ENCODE results near the gene NCOA5.

DNA sequence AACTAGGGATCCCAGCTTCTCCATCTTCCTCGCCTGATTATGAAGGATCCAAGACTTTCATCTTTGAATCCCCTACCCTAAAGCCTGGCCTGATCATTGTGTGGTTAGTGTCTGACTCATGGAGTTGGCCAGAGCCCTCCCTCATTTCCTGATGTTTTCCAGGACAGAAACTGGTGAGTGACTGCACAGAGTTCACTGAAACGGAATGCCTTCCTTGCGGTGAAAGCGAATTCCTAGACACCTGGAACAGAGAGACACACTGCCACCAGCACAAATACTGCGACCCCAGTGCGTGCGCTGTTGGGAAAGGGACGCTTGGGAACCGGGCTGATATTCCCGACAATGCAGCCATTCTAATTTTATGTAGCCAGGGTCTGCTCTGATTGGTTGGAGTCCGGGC, 32.3 kb upstream of the NCOA5 start:
- TF ChIP-seq, protein P1, sequence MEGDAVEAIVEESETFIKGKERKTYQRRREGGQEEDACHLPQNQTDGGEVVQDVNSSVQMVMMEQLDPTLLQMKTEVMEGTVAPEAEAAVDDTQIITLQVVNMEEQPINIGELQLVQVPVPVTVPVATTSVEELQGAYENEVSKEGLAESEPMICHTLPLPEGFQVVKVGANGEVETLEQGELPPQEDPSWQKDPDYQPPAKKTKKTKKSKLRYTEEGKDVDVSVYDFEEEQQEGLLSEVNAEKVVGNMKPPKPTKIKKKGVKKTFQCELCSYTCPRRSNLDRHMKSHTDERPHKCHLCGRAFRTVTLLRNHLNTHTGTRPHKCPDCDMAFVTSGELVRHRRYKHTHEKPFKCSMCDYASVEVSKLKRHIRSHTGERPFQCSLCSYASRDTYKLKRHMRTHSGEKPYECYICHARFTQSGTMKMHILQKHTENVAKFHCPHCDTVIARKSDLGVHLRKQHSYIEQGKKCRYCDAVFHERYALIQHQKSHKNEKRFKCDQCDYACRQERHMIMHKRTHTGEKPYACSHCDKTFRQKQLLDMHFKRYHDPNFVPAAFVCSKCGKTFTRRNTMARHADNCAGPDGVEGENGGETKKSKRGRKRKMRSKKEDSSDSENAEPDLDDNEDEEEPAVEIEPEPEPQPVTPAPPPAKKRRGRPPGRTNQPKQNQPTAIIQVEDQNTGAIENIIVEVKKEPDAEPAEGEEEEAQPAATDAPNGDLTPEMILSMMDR (IDR thresholded peaks at IDR 0.05), result no peak
- TF ChIP-seq, protein P2, sequence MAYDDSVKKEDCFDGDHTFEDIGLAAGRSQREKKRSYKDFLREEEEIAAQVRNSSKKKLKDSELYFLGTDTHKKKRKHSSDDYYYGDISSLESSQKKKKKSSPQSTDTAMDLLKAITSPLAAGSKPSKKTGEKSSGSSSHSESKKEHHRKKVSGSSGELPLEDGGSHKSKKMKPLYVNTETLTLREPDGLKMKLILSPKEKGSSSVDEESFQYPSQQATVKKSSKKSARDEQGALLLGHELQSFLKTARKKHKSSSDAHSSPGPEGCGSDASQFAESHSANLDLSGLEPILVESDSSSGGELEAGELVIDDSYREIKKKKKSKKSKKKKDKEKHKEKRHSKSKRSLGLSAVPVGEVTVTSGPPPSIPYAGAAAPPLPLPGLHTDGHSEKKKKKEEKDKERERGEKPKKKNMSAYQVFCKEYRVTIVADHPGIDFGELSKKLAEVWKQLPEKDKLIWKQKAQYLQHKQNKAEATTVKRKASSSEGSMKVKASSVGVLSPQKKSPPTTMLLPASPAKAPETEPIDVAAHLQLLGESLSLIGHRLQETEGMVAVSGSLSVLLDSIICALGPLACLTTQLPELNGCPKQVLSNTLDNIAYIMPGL (CRISPR knock-in tag; IDR thresholded peaks at IDR 0.05), result no peak
- TF ChIP-seq TEAD1 (CRISPR knock-in tag; IDR thresholded peaks at IDR 0.05) (no peak), JUN (CRISPR knock-in tag; IDR thresholded peaks at IDR 0.05) (no peak), RELA (CRISPR knock-in tag; IDR thresholded peaks at IDR 0.05; ENCODE audit: borderline replicate concordance) (no peak), CREM (CRISPR knock-in tag; IDR thresholded peaks at IDR 0.05) (no peak)
- TF ChIP-seq, protein P3, sequence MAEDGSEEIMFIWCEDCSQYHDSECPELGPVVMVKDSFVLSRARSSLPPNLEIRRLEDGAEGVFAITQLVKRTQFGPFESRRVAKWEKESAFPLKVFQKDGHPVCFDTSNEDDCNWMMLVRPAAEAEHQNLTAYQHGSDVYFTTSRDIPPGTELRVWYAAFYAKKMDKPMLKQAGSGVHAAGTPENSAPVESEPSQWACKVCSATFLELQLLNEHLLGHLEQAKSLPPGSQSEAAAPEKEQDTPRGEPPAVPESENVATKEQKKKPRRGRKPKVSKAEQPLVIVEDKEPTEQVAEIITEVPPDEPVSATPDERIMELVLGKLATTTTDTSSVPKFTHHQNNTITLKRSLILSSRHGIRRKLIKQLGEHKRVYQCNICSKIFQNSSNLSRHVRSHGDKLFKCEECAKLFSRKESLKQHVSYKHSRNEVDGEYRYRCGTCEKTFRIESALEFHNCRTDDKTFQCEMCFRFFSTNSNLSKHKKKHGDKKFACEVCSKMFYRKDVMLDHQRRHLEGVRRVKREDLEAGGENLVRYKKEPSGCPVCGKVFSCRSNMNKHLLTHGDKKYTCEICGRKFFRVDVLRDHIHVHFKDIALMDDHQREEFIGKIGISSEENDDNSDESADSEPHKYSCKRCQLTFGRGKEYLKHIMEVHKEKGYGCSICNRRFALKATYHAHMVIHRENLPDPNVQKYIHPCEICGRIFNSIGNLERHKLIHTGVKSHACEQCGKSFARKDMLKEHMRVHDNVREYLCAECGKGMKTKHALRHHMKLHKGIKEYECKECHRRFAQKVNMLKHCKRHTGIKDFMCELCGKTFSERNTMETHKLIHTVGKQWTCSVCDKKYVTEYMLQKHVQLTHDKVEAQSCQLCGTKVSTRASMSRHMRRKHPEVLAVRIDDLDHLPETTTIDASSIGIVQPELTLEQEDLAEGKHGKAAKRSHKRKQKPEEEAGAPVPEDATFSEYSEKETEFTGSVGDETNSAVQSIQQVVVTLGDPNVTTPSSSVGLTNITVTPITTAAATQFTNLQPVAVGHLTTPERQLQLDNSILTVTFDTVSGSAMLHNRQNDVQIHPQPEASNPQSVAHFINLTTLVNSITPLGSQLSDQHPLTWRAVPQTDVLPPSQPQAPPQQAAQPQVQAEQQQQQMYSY (CRISPR knock-in tag; IDR thresholded peaks at IDR 0.05), result no peak
- TF ChIP-seq, protein P4, sequence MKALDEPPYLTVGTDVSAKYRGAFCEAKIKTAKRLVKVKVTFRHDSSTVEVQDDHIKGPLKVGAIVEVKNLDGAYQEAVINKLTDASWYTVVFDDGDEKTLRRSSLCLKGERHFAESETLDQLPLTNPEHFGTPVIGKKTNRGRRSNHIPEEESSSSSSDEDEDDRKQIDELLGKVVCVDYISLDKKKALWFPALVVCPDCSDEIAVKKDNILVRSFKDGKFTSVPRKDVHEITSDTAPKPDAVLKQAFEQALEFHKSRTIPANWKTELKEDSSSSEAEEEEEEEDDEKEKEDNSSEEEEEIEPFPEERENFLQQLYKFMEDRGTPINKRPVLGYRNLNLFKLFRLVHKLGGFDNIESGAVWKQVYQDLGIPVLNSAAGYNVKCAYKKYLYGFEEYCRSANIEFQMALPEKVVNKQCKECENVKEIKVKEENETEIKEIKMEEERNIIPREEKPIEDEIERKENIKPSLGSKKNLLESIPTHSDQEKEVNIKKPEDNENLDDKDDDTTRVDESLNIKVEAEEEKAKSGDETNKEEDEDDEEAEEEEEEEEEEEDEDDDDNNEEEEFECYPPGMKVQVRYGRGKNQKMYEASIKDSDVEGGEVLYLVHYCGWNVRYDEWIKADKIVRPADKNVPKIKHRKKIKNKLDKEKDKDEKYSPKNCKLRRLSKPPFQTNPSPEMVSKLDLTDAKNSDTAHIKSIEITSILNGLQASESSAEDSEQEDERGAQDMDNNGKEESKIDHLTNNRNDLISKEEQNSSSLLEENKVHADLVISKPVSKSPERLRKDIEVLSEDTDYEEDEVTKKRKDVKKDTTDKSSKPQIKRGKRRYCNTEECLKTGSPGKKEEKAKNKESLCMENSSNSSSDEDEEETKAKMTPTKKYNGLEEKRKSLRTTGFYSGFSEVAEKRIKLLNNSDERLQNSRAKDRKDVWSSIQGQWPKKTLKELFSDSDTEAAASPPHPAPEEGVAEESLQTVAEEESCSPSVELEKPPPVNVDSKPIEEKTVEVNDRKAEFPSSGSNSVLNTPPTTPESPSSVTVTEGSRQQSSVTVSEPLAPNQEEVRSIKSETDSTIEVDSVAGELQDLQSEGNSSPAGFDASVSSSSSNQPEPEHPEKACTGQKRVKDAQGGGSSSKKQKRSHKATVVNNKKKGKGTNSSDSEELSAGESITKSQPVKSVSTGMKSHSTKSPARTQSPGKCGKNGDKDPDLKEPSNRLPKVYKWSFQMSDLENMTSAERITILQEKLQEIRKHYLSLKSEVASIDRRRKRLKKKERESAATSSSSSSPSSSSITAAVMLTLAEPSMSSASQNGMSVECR (CRISPR knock-in tag; IDR thresholded peaks at IDR 0.05; ENCODE audit: borderline replicate concordance), result no peak
- TF ChIP-seq, protein P5, sequence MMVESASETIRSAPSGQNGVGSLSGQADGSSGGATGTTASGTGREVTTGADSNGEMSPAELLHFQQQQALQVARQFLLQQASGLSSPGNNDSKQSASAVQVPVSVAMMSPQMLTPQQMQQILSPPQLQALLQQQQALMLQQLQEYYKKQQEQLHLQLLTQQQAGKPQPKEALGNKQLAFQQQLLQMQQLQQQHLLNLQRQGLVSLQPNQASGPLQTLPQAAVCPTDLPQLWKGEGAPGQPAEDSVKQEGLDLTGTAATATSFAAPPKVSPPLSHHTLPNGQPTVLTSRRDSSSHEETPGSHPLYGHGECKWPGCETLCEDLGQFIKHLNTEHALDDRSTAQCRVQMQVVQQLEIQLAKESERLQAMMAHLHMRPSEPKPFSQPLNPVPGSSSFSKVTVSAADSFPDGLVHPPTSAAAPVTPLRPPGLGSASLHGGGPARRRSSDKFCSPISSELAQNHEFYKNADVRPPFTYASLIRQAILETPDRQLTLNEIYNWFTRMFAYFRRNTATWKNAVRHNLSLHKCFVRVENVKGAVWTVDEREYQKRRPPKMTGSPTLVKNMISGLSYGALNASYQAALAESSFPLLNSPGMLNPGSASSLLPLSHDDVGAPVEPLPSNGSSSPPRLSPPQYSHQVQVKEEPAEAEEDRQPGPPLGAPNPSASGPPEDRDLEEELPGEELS (CRISPR knock-in tag; IDR thresholded peaks at IDR 0.05), result no peak
